H1 (cell line): Measurements from ENCODE around the gene CRYBB1. TPM values are rescaled to one million over a fixed set of nuclear protein-coding genes. Genes with fewer than 3 reads are reported as not detected.

Experiments
- BACH1 ChIP-seq: IDR thresholded peaks from 2 replicates; pipeline ENCODE4 v1.6.1; 2012; ENCODE audit warnings: low read length, improper control_type of control experiment
- CEBPB ChIP-seq: IDR thresholded peaks from 2 replicates; pipeline ENCODE4 v1.6.1; 2012; ENCODE audit warnings: low read depth, low read length
- CTCF ChIP-seq, 3 experiments: IDR thresholded peaks; 1 replicate in 2 of 3; 2 replicates in 1 of 3; pipeline versions ENCODE4 v1.5.1 to v1.6.1; 2011; ENCODE audit warnings: low read length in 3 of 3, mild to moderate bottlenecking in 3 of 3, inconsistent platforms in 2 of 3, low read depth in 1 of 3, moderate library complexity in 1 of 3; ENCODE audit not compliant: insufficient read depth in 1 of 3; ENCODE audit errors: control extremely low read depth in 1 of 3
- NANOG ChIP-seq: IDR thresholded peaks from 2 replicates; pipeline ENCODE4 v1.6.1; 2011; ENCODE audit warnings: low read length, low read depth, mild to moderate bottlenecking, inconsistent platforms; ENCODE audit not compliant: insufficient read depth, poor library complexity, severe bottlenecking
- RBBP5 ChIP-seq: IDR thresholded peaks from 2 replicates; pipeline ENCODE4 v1.7.1; 2012; ENCODE audit warnings: low read depth, mild to moderate bottlenecking, inconsistent platforms, low read length, moderate library complexity, borderline replicate concordance
- SUZ12 ChIP-seq: fragments of 200-600 bp; sonication (generic); IDR thresholded peaks from 2 replicates; pipeline ENCODE4 v1.6.1; 2012; ENCODE audit warnings: mild to moderate bottlenecking, inconsistent platforms, low read length, moderate library complexity, mixed read lengths
- TEAD4 ChIP-seq: IDR thresholded peaks from 2 replicates; pipeline ENCODE4 v1.6.1; 2012; ENCODE audit warnings: low read depth, low read length, inconsistent platforms, mixed read lengths
- ZNF274 ChIP-seq: IDR thresholded peaks from 2 replicates; pipeline ENCODE4 v1.7.0; 2012; ENCODE audit warnings: low read length, borderline replicate concordance; ENCODE audit errors: extremely low read depth
- polyA plus RNA-seq, 7 experiments: library from polyadenylated mRNA; depleted of rRNA in 3 of 7; stranded (reverse) in 5 of 7; unstranded in 2 of 7; fragments of >200 nt in 5 of 7; fragments of 200-250 nt in 2 of 7; gene quantifications; 1 replicate in 5 of 7; 2 replicates in 1 of 7; 4 replicates in 1 of 7; pipeline versions ENCODE4 v1.2.1 to v1.2.3, GENCODE V29; 2011 to 2013; ENCODE audit warnings: missing spikeins in 2 of 7, mixed read lengths in 2 of 7
- total RNA-seq: library from RNA; stranded (reverse); fragmentation: NEBNext Ultra II Directional; extraction: Animal tissue kit (Norgen Biotek cat#: 25700); gene quantifications from 2 replicates; pipeline ENCODE4 v1.2.1, GENCODE V29; 2021

The CRYBB1 gene
- total and polyA plus RNA-seq, 2 of the 8 experiments (the other 6 are each of a cell fraction or from before 2014, with no cell fraction given): 1.7 to 6.0 TPM

GRCh38 chr22:26642465-26643417 is 24.9 kb upstream of the CRYBB1 start (continued):
- no peak for TF ChIP-seq TEAD4
- TF ChIP-seq ZNF274: no peak
- no peak for TF ChIP-seq CEBPB
- TF ChIP-seq SUZ12: no peak
- peak; percentile 46; the same call in 1 of the 2 replicates for TF ChIP-seq BACH1
- TF ChIP-seq RBBP5: 0 out of 2 replicates have a peak, but pooled peaks have one; percentile 65
- peak in 2 of 3 experiments; percentile 11 to 23; a peak in 1 of 4 replicates for TF ChIP-seq CTCF (IDR thresholded peaks at IDR 0.05; ENCODE audit: control extremely low read depth in 1 of 3, insufficient read depth in 1 of 3, low read depth in 1 of 3, low read length in 3 of 3)
- no peak for TF ChIP-seq NANOG
